Measurements from ENCODE around the gene ACOT7.
A peak's percentile ranks its signal among the peaks of the same experiment; 100 is the strongest.

The ACOT7 gene

GRCh38 chr1:6421266-6421665 lies 27.7 kb upstream of the ACOT7 start:
- in situ Hi-C loops (cut with HindIII; ENCODE audit: low sequenced_read_pairs), result no loop called here
- TF ChIP-seq CTCF (IDR thresholded peaks at IDR 0.05; ENCODE audit: low read depth, low read length), result no peak
- no peak overlapping the region for H3K4me3 ChIP-seq (ENCODE audit: low read depth, low read length)
- no peak for DNase-seq (ENCODE audit: low read depth, low spot score)

- in situ Hi-C loops (cut with HindIII; ENCODE audit: low sequenced_read_pairs), result no loop called here
- no peak for DNase-seq (ENCODE audit: low read depth, low spot score)
- no peak for TF ChIP-seq CTCF (IDR thresholded peaks at IDR 0.05; ENCODE audit: low read depth, low read length)
- H3K4me3 ChIP-seq (ENCODE audit: low read depth, low read length), result no peak overlapping the region
Observed at GRCh38 chr1:6420454-6421042, 27.0 kb upstream of the ACOT7 start.

- DNase-seq (ENCODE audit: low read depth, low spot score), result no peak
- peak within 1 kb of the TSS; percentile 23 for H3K4me3 ChIP-seq (ENCODE audit: low read depth, low read length)
- TF ChIP-seq CTCF (IDR thresholded peaks at IDR 0.05; ENCODE audit: low read depth, low read length), result no peak
- in situ Hi-C loops (cut with HindIII; ENCODE audit: low sequenced_read_pairs), result no loop called here
Observed at GRCh38 chr1:6419804-6420453, 26.4 kb upstream of the ACOT7 start, which contains the start of gene HES2. HES2 (minus strand) TSS chr1:6419919; CDS start chr1:6419820, 99 bp downstream.

GRCh38 chr1:6419397-6419803 lies 25.8 kb upstream of the ACOT7 start:
- TF ChIP-seq CTCF (IDR thresholded peaks at IDR 0.05; ENCODE audit: low read depth, low read length), result no peak
- DNase-seq (ENCODE audit: low read depth, low spot score), result no peak
- in situ Hi-C loops (cut with HindIII; ENCODE audit: low sequenced_read_pairs), result no loop called here
- peak overlapping the region; percentile 3 for H3K4me3 ChIP-seq (ENCODE audit: low read depth, low read length)

- in situ Hi-C loops (cut with HindIII; ENCODE audit: low sequenced_read_pairs), result no loop called here
- no peak overlapping the region for H3K4me3 ChIP-seq (ENCODE audit: low read depth, low read length)
- no peak for DNase-seq (ENCODE audit: low read depth, low spot score)
- no peak for TF ChIP-seq CTCF (IDR thresholded peaks at IDR 0.05; ENCODE audit: low read depth, low read length)
Observed at GRCh38 chr1:6418668-6419396, 25.3 kb upstream of the ACOT7 start.

DNA sequence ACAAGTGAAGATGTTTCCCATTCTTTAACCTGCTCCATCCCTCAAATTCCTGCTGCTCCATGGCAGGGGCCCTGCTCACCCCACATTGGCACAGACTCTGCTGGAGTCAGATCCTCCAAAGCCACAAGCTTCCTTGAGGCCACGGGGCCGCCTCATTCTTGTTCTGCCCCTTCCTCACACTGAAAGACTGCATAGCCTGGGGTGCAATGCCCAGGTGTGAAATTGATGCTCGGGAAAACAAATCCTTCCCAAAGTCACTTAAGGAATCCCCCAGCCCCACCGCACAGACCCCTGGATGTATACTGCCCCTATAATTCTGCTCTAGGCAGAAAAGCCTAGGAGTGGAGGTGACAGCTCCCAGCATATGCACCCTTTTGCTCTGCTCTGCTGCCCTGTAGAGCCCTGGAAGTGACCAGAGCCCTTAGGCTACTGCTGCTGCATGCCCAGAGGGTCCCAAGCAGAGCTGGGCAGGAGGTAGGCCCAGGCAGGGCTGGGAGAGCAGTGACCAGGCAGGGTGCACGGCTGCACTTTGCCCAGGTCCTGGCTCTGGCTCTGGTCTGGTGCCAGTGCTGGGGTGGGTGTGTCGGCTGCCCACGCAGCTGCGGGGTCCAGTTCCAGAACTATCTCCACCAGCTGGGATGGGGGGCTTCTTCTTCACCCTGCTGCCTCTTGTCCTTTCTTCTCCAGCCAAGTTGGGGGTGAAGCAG lies 24.5 kb upstream of the ACOT7 start:
- no peak for TF ChIP-seq CTCF (IDR thresholded peaks at IDR 0.05; ENCODE audit: low read depth, low read length)
- no peak for DNase-seq (ENCODE audit: low read depth, low spot score)
- no peak overlapping the region for H3K4me3 ChIP-seq (ENCODE audit: low read depth, low read length)
- in situ Hi-C loops (cut with HindIII; ENCODE audit: low sequenced_read_pairs), result no loop called here

Measured in astrocyte of the spinal cord (primary cell).